Forelimb muscle (tissue), 1 donor: ENCODE results near the gene DOCK3. TPM values are rescaled to one million over a fixed set of nuclear protein-coding genes. Genes with fewer than 3 reads are reported as not detected.
"Not testable (repeated sequence)": the region's sequence is repeated elsewhere in the genome, so short reads cannot be mapped to it uniquely, and the experiment has no call there.

Experiments used
- DNase-seq: peaks from one replicate; pipeline ENCODE4 v3.0.0-alpha.2; 2013; ENCODE audit warnings: low read depth
- polyA plus RNA-seq: library from polyadenylated mRNA; unstranded; fragments of 120-200 nt; gene quantifications from one replicate; pipeline ENCODE4 v1.2.1, GENCODE V29; 2013; ENCODE audit not compliant: insufficient read length

Gene DOCK3
- polyA plus RNA-seq, 1 donor: 0.15 TPM

- DNase-seq: no peak
Measured at GRCh38 chr3:50792568-50792967, 117.8 kb downstream of the DOCK3 start.

DNA sequence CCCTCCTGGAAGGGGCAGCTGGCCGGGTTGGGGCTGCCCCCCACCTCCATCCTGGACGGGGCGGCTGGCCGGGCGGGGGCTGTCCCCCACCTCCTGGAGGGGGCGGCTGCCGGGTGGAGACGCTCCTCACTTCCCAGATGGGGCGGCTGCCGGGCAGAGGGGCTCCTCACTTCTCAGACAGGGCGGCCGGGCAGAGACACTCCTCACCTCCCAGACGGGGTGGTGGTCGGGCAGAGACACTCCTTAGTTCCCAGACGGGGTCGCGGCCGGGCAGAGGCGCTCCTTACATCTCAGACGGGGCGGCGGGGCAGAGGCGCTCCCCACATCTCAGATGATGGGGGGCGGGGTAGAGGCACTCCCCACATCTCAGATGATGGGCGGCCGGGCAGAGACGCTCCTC lies 129.1 kb downstream of the DOCK3 start:
- DNase-seq: not testable (repeated sequence)

- DNase-seq: not testable (repeated sequence)
Measured at GRCh38 chr3:50804376-50804775, 129.6 kb downstream of the DOCK3 start.

DNA sequence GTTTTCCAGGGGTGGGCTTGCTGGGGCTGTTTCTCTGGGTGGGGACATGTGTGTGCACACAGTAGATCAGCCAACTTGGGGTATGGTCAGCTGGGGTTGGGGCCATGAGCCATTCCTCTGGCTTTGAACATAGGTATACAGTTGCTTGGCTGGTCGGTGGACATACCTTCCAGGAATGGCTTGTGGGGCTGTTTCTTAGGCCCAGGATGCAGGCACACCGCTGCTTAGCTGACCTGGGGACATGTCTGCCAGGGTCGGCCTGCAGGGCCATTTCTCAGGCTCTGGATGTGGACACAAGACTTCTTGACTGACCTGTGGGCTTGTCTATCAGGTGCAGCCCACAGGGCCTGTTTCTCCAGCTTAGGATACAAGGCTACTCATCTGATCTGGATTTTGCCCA lies 130.6 kb downstream of the DOCK3 start:
- no peak for DNase-seq

- no peak for DNase-seq
Measured at GRCh38 chr3:50806031-50806430, 131.3 kb downstream of the DOCK3 start.

DNA sequence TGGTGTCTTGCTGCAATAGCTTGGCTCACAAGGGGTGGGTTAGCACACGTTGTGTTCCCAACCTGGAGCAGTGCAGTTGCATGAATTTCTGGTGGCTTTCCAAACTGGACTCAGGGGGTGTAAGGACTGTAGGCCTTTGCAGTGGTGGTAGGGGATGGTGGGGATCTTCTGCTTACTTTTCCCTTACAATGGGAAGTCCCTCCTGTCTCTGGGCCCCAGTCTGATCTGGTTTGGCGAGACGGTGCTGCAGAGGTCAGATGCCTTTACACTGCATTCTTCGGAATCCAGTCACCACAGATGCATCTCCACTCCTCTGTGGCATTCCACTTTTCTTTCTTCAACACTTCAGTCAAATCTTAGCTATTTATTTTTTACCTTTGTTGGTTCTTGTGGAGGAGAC lies 132.1 kb downstream of the DOCK3 start:
- no peak for DNase-seq

- DNase-seq: no peak
Measured at GRCh38 chr3:50807266-50807665, 132.5 kb downstream of the DOCK3 start.

DNA sequence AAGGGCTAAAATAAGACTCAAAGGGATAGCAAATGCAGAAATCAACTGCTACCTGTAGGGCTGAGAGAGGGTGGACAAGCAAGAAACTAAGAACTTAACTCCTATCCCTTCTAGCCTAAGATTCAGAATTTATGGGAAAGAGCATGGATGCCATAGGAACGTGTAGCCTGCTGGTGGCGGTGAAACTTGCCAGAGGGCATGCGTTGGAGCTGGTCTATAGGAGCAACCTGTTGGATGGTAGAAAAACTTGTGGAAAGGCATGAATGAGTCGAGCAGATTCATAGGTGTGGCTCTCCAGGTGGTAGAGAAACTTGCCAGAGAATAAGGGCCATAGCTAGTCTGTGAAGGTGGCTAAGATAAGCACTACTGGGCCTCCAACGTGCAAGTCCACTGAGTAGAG lies 137.2 kb downstream of the DOCK3 start:
- DNase-seq: no peak

DNA sequence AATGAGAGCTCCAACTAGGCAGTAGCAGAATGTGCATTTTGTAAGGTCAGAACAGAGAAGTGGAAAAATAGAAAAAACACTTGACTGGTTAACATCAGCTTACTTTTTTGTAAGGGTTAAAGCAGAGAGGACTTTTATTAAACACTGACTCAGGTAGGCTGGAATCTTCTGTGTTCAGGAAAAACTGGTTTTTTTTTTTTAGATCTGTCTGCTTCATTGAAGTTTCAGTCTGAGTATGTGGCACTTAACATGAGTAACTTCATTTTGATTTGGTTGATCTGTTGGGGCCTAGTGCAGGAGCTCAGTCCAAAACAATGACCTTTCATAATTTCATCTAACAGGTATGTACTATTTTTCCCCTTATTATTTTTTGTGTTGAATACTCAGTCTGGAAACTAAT lies 141.1 kb downstream of the DOCK3 start:
- no peak for DNase-seq

DNA sequence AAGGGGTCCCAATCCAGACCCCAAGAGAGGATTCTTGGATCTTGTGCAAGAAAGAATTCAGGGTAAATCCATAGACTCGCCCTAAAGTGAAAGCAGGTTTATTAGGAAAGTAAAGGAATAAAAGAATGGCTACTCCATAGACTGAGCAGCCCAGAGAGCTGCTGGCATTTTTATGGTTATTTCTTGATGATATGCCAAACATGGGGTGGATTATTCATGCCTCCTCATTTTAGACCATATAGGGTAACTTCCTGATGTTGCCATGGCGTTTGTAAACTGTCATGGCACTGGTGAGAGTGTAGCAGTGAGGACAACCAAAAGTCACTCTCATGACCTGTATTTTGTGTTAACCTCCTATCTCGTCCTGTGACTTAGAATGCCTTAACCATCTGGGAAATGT lies 142.2 kb downstream of the DOCK3 start:
- DNase-seq: no peak

DNA sequence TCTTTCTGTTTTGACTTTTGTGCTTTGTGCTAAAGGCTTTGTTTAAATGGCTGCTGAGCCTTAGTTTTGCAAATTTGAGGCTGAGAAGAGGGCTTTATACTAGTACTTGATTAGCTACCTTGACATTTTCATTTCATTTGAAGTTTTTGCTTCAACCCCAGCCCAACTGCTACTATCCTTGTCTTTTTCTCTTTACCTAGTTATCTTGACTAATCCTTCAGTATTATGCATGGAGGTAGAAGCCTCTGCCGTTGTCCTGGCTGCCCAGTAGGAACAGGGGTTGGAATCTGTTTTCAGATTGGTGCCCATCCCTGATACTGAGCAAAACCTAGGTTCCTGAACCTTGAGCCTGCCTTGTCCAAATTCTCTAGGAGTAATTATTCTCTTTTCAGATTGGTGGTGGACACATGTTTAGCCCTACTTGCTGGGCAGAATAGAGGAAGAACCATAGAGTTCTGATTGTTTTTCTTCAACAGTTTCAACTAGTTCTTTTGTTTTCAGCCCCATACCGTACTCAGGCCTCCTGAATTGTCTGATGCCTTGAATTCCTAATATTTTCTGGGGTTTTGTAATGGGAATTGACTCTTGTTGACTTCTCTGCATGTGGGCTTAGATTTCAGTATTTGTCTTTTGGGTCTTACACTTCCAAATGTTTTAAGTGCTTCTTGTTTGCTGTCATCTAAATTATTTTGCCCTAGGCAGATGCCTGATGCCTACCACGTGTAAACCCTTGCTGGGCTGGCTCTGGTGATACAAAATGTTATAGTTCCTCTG lies 143.2 kb downstream of the DOCK3 start:
- DNase-seq: no peak

- DNase-seq: no peak
Measured at GRCh38 chr3:50819882-50820281, 145.2 kb downstream of the DOCK3 start.

- DNase-seq: no peak
Measured at GRCh38 chr3:50825841-50826240, 151.1 kb downstream of the DOCK3 start.

DNA sequence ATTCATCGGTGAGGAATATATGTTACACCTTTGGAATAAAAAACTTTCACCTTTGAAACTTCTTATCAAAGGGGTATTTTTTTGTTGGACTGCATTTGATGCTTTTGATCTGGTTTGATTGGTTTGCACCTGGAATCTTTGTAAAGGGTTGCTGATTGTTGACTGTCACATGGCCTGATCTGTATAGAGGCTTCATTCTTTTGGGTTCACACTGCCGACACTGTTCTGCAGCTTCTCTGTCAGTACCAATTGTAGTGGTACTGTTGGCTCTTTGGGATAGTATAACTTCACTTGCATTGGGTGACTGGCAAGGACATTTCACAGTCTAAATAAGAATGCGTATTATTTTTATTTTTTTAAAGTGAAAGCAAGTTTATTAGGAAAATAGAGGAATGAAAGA lies 155.7 kb downstream of the DOCK3 start:
- DNase-seq: no peak

DNA sequence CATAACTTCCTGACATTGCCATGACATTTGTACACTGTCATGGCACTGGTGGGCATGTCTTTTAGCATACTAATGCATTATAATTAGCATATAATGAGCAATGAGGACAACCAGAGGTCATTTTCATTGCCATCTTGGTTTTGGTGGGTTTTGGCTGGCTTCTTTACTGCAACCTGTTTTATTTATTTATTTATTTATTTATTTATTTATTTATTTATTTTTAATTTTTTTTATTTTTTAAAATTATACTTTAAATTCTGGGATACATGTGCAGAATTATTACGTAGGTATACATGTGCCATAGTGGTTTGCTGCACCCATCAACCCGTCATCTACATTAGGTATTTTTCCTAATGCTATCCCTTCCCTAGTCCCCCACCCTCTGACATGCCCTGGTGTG lies 156.3 kb downstream of the DOCK3 start:
- not testable (repeated sequence) for DNase-seq

GRCh38 chr3:50840983-50841489 lies 166.3 kb downstream of the DOCK3 start:
- no peak for DNase-seq

DNA sequence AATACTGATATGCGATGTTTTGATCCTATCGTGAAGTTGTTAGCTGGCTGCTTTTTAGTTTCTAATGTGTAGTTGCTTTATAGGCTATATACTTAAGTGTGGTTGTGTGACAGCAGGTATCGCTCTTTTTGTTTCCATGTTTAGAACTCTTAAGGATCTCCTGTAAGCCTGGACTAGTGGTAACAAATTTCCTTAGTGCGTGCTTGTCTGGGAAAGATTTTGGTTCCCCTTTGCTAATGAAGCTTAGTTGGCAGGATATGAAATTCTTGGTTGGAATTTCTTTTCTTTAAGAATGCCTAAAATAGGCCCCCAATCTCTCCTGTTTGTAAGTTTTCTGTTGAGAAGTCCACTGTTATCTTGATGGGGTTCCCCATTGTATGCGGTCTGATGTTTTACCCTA lies 173.6 kb downstream of the DOCK3 start:
- no peak for DNase-seq

DNA sequence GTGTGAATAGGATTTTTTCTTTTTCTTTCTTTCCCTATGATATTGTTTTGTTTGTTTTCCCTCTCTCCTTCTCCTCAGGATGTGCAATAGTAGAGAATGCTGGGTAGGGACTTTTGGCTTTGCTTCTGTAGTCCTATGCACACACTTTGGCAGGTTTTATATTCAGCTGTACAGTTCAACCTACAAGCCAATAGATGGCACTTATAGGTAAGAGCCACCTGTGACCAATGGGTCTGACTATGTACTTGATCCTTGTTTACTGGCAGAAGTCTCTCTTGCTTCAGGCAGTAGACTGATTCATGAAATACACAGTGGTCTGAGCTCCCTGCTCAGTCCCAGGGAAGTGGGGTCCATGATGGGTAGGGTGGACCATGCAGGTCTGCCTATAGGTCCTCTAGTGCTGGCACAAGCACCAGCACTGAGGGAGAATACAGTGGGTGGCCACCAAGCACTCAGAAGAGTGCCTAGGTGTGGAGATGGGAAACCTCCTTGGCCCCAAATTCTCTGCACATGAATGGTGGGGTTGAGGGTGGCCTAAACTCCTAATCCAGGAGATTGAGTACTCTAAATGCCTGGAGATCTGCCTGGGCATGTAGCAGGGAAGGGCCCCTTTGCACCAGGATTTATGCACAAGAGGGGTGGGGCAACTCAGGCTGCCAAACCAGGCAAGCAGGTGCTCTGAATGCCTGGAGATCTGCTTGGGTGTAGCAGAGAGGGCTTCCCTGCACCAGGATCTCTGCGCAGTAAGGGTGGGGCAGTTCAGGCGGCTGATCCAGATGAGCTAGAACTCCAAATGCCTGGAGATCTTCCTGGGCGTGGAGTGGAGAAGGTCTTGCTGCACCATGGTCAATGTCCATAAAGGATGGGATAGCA lies 176.1 kb downstream of the DOCK3 start:
- DNase-seq: no peak

DNA sequence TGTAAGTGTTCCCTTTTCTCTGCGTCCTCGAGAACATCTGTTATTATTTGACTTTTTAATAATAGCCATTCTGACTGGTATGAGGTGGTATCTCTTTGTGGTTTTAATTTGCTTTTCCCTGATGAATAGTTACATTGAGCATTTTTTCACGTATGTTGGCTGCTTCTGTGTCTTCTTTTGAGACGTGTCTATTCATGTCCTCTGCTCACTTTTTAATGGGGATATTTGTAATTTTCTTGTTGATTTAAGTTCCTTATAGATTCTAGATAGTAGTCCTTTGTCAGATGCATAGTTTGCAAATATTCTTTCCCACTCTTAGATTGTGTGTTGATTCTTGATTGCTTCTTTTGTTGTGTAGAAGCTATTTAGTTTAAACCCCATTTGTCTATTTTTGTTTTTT lies 179.2 kb downstream of the DOCK3 start:
- no peak for DNase-seq

- DNase-seq: no peak
Measured at GRCh38 chr3:50862221-50862620, 187.5 kb downstream of the DOCK3 start.

- no peak for DNase-seq
Measured at GRCh38 chr3:50873376-50874157, 198.8 kb downstream of the DOCK3 start.

- not testable (repeated sequence) for DNase-seq
Measured at GRCh38 chr3:50874876-50875275, 200.1 kb downstream of the DOCK3 start.
